Endodermal cell (in vitro differentiated cells): ENCODE measurements around the gene FAF1. TPM values are rescaled to one million over a fixed set of nuclear protein-coding genes. Genes with fewer than 3 reads are reported as not detected.

Experiments used
- DNase-seq: peaks from one replicate; pipeline ENCODE4 v3.0.0-alpha.2; 2017
- H3K27ac ChIP-seq: 2 replicates; pipeline ENCODE4 v1.5.1; 2013; ENCODE audit warnings: mild to moderate bottlenecking, low read depth, low read length, moderate library complexity
- H3K27me3 ChIP-seq: 2 replicates; pipeline ENCODE4 v1.6.1; 2013; ENCODE audit warnings: mild to moderate bottlenecking, low read length, moderate library complexity; ENCODE audit not compliant: insufficient read depth, control insufficient read depth, poor library complexity, severe bottlenecking
- H3K36me3 ChIP-seq: 2 replicates; pipeline ENCODE4 v1.7.0; 2013; ENCODE audit warnings: mild to moderate bottlenecking, low read length, moderate library complexity; ENCODE audit not compliant: control insufficient read depth, insufficient read depth
- H3K4me1 ChIP-seq: one replicate; pipeline ENCODE4 v1.7.0; 2013; ENCODE audit warnings: low read length; ENCODE audit not compliant: control insufficient read depth, insufficient read depth
- H3K4me3 ChIP-seq: 2 replicates; pipeline ENCODE4 v1.5.1; 2013; ENCODE audit warnings: mild to moderate bottlenecking, low read length, moderate library complexity
- H3K9ac ChIP-seq: 2 replicates; pipeline ENCODE4 v1.6.1; 2013; ENCODE audit warnings: mild to moderate bottlenecking, low read length, moderate library complexity; ENCODE audit not compliant: poor library complexity, severe bottlenecking; ENCODE audit errors: extremely low read depth
- H3K9me3 ChIP-seq: 2 replicates; pipeline ENCODE4 v1.6.1; 2013; ENCODE audit warnings: mild to moderate bottlenecking, low read length, moderate library complexity; ENCODE audit not compliant: control insufficient read depth
- H3K27ac Mint-ChIP-seq: 2 replicates; pipeline ENCODE4 v1.8.0; 2020; ENCODE audit warnings: mixed read lengths
- H3K27me3 Mint-ChIP-seq: 2 replicates; pipeline ENCODE4 v1.8.0; 2021; ENCODE audit warnings: mild to moderate bottlenecking, mixed read lengths; ENCODE audit not compliant: insufficient read depth
- H3K36me3 Mint-ChIP-seq: 2 replicates; pipeline ENCODE4 v1.8.0; 2020; ENCODE audit warnings: low read depth, mixed read lengths
- H3K4me1 Mint-ChIP-seq: 2 replicates; pipeline ENCODE4 v1.8.0; 2020; ENCODE audit warnings: mixed read lengths
- H3K4me3 Mint-ChIP-seq: 2 replicates; pipeline ENCODE4 v1.8.0; 2020; ENCODE audit warnings: mild to moderate bottlenecking, moderate library complexity, mixed read lengths
- H3K9me3 Mint-ChIP-seq: 2 replicates; pipeline ENCODE4 v1.8.0; 2020; ENCODE audit warnings: mild to moderate bottlenecking, mixed read lengths
- WGBS, 2 experiments: methylation state at CpG; one replicate each; pipeline versions ENCODE4 v1.1.5 to v1.1.7; 2013; ENCODE audit warnings: missing lambda C conversion rate in 2 of 2, mixed read lengths in 1 of 2; ENCODE audit not compliant: insufficient coverage in 1 of 2, insufficient read length in 1 of 2; 5-methylcytosine and 5-hydroxymethylcytosine counted together
- total RNA-seq, 2 donors: library from RNA; stranded (reverse); fragmentation: NEBNext Ultra II Directional in 1 of 2; extraction: Animal tissue kit (Norgen Biotek cat#: 25700) in 1 of 2; gene quantifications; 2 replicates in 1 of 2; 3 replicates in 1 of 2; pipeline ENCODE4 v1.2.1, GENCODE V29; 2021
- TF ChIP-seq, protein P1 (sequence below): fragments of 200-600 bp; sonication (generic); conservative IDR thresholded peaks from 2 replicates; pipeline ENCODE4 v1.5.0; 2021; ENCODE audit warnings: antibody characterized with exemption, mild to moderate bottlenecking

FAF1 gene
- total RNA-seq, 2 donors from 2014 or later = 76.4 to 94.4 TPM

DNA sequence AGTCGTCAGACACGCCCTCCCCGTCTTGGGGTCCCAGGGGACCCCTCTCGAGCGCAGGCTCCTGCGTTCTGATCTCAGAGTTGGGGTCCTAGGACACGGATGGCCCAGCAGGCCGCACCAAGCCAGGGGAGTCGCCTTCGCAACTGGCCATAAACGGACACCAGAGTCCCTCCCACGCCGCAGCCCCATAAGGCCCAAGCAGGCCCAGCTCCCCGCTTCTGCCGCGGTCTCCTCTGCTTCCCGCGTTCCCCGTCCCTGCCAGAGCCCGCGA lies 537.5 kb downstream of the FAF1 start:
- no peak for DNase-seq
- no peak overlapping the region for H3K27ac ChIP-seq
- Mint-ChIP-seq H3K36me3 (no peaks in the 10 kb centered on the region), H3K4me3 (peak overlapping the region; percentile 66), H3K27me3 (peaks cover 95% of the 10 kb centered on the region), H3K27ac (no peak overlapping the region), H3K9me3 (peaks cover 2% of the 10 kb centered on the region), H3K4me1 (peaks cover 40% of the 10 kb centered on the region)
- H3K27me3 ChIP-seq = peaks cover 100% of the 10 kb centered on the region
- WGBS, 2 experiments = 2 to 4% methylated on average over 8 to 21 of the region's 21 CpGs
- no peaks in the 10 kb centered on the region for H3K36me3 ChIP-seq
- H3K9me3 ChIP-seq = no peaks in the 10 kb centered on the region
- TF ChIP-seq, protein P1, sequence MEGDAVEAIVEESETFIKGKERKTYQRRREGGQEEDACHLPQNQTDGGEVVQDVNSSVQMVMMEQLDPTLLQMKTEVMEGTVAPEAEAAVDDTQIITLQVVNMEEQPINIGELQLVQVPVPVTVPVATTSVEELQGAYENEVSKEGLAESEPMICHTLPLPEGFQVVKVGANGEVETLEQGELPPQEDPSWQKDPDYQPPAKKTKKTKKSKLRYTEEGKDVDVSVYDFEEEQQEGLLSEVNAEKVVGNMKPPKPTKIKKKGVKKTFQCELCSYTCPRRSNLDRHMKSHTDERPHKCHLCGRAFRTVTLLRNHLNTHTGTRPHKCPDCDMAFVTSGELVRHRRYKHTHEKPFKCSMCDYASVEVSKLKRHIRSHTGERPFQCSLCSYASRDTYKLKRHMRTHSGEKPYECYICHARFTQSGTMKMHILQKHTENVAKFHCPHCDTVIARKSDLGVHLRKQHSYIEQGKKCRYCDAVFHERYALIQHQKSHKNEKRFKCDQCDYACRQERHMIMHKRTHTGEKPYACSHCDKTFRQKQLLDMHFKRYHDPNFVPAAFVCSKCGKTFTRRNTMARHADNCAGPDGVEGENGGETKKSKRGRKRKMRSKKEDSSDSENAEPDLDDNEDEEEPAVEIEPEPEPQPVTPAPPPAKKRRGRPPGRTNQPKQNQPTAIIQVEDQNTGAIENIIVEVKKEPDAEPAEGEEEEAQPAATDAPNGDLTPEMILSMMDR = no peak
- no peak overlapping the region for H3K9ac ChIP-seq
- peaks cover 7% of the 10 kb centered on the region for H3K4me1 ChIP-seq
- H3K4me3 ChIP-seq = peak overlapping the region; percentile 61

DNA sequence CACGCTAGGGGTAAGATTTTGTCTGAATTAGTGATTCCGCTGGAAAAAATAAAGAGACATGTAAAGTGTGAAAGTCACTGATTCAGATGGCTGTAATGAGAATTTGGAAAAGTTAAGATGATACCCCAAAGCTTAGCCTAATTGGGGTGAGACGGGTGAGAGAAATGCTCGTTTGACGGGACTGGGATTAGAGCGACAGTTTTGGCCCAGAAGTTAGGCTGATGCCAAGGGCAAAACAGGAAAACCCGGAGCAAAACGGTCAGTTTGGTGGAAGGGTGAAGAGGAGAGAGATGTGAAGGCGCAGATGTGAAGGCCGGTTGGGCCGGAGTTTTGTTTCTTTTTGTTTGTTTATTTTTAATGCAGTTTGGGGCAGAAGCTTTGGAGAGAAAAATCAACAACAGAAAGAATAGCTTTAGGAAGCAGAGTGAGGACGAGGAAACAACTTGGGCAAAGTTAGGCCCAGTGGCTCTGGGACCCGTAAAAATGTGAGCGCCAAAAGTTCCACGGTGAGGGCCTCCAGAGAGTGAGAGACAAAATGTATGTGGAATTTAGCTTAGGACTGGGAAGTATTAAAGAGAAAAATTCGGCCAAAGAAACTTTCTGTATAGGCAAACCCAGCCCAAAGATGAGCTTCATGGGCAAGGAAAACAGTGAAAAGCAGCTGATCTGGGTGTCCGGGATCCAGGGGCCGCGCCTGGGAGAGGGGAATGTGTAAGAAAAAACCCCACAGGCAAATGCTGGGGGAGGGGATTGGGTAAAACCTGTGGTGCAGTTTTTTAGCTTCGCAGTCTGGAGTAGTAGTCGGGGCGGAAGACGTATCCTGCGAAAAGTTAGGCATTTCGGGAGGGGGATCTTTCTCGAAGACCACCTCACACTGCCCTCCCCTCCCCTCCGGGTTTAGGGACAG lies 538.0 kb downstream of the FAF1 start:
- no peak overlapping the region for H3K27ac Mint-ChIP-seq
- H3K27me3 ChIP-seq = peaks cover 100% of the 10 kb centered on the region
- peaks cover 2% of the 10 kb centered on the region for H3K9me3 Mint-ChIP-seq
- H3K4me3 ChIP-seq = no peak overlapping the region
- peaks cover 95% of the 10 kb centered on the region for H3K27me3 Mint-ChIP-seq
- DNase-seq = peak; percentile 66
- WGBS, 2 experiments = 11 to 16% methylated on average over 18 to 27 of the region's 27 CpGs
- H3K9me3 ChIP-seq = no peaks in the 10 kb centered on the region
- TF ChIP-seq, protein P1 = no peak
- H3K4me3 Mint-ChIP-seq = peak overlapping the region; percentile 66
- no peak overlapping the region for H3K27ac ChIP-seq
- no peaks in the 10 kb centered on the region for H3K36me3 ChIP-seq
- no peaks in the 10 kb centered on the region for H3K36me3 Mint-ChIP-seq
- H3K4me1 Mint-ChIP-seq = peaks cover 37% of the 10 kb centered on the region
- peaks cover 7% of the 10 kb centered on the region for H3K4me1 ChIP-seq
- no peak overlapping the region for H3K9ac ChIP-seq

DNA sequence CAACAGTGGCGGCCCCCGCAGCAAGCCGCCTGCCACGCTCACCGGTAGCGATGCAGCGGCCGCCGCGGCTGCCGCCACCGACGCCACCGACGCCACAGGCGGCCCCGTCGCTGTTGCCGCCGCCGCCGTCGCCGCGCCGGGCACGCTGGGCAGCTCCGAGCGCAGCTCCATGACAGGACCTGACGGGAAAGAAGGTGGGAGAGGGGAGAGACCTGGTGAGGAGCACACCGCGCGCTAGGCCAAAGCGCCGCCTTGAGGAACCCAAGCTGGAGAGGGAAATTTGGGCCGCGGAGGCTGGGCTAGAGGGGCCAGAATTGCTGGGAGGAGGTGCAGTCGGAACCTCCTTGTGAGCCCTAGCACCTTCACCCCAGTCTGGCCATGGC lies 538.7 kb downstream of the FAF1 start:
- H3K4me1 Mint-ChIP-seq = peaks cover 36% of the 10 kb centered on the region
- peak; percentile 78 for DNase-seq
- H3K27me3 Mint-ChIP-seq = peaks cover 95% of the 10 kb centered on the region

More for the DNA sequence above, 538.7 kb downstream of the FAF1 start:
- Histone ChIP-seq H3K27me3 (peaks cover 100% of the 10 kb centered on the region), H3K27ac (no peak overlapping the region), H3K4me3 (peak overlapping the region; percentile 35), H3K36me3 (no peaks in the 10 kb centered on the region), H3K9ac (no peak overlapping the region), H3K9me3 (no peaks in the 10 kb centered on the region), H3K4me1 (peaks cover 7% of the 10 kb centered on the region)
- H3K27ac Mint-ChIP-seq = no peak overlapping the region
- H3K36me3 Mint-ChIP-seq = no peaks in the 10 kb centered on the region
- TF ChIP-seq, protein P1 = no peak
- peak overlapping the region; percentile 66 for H3K4me3 Mint-ChIP-seq
- peaks cover 2% of the 10 kb centered on the region for H3K9me3 Mint-ChIP-seq
- WGBS, 2 experiments = 2 to 3% methylated on average over 21 to 38 of the region's 38 CpGs
